ENCODE data around the gene MYO7B.

GRCh38 chr2:127683757-127684156, 148.3 kb downstream of the MYO7B start:
- TF ChIP-seq CTCF (IDR thresholded peaks at IDR 0.05), result no peak
- no peak for TF ChIP-seq POLR2A (IDR thresholded peaks at IDR 0.05)

Measured in tibial nerve (tissue), 3 donors.